GM12878 (cell line): Measurements from ENCODE around the gene HS3ST6. TPM values are rescaled to one million over a fixed set of nuclear protein-coding genes. Genes with fewer than 3 reads are reported as not detected.

Experiments used
- ATAC-seq: fragments of 200-7000 bp; cut with Tn5 transposase; 3 replicates; pipeline ENCODE4 v1.9.1; 2020; ENCODE audit warnings: mild to moderate bottlenecking, moderate library complexity
- BruUV-seq: library from RNA; stranded (reverse); fragments of 400-500 nt; replicated peaks from 2 replicates; lab custom pipeline; 2021; lab: Mats Ljungman, UMichigan
- CTCF ChIA-PET: fragments of 300-600 bp; sonication (Branson Sonifier 250); formaldehyde crosslinking; extraction: SDS; loops from one replicate; lab custom pipeline; 2021; ENCODE audit warnings: inconsistent platforms; lab: Yijun Ruan, JAX
- POLR2A ChIA-PET: fragments of 350-600 bp; formaldehyde crosslinking; extraction: SDS; loops from one replicate; lab custom pipeline; 2021; ENCODE audit warnings: inconsistent platforms; lab: Charles Lee
- RAD21 ChIA-PET: fragments of 300-600 bp; sonication (Branson Sonifier 250); formaldehyde crosslinking; loops from one replicate; lab custom pipeline; 2023; ENCODE audit warnings: antibody characterized with exemption; ENCODE audit not compliant: unreplicated experiment; lab: Charles Lee
- SMC1A ChIA-PET: fragments of 300-600 bp; sonication (Branson Sonifier 250); formaldehyde crosslinking; loops from one replicate; lab custom pipeline; 2023; ENCODE audit not compliant: unreplicated experiment, uncharacterized antibody; lab: Charles Lee
- DNase-seq: peaks from one replicate; pipeline ENCODE4 v3.0.0-alpha.2; 2011; ENCODE audit warnings: low read depth, low spot score
- FAIRE-seq: peaks from 3 replicates; lab custom pipeline; 2011; peaks lifted over from hg19 to GRCh38; lab: Jason Lieb, UNC
- H2AFZ ChIP-seq: 2 replicates; pipeline ENCODE4 v1.6.0; 2011; ENCODE audit warnings: low read depth, low read length, control low read depth; ENCODE audit not compliant: control insufficient read depth
- H3K27ac ChIP-seq: 2 replicates; pipeline ENCODE4 v1.5.1; 2011; ENCODE audit warnings: control low read depth; ENCODE audit not compliant: control insufficient read depth, insufficient read depth
- H3K27me3 ChIP-seq, 2 experiments: replicated peaks in 1 of 2; 2 replicates each; pipeline versions ENCODE4 v1.6.0 to v1.6.1; 2011; ENCODE audit warnings: low read length in 1 of 2; ENCODE audit not compliant: control insufficient read depth in 2 of 2, insufficient read depth in 2 of 2
- H3K36me3 ChIP-seq, 2 experiments: 2 replicates each; pipeline ENCODE4 v1.5.1; 2011; ENCODE audit warnings: low read length in 1 of 2; ENCODE audit not compliant: control insufficient read depth in 2 of 2, insufficient read depth in 2 of 2
- H3K4me1 ChIP-seq: 2 replicates; pipeline ENCODE4 v1.6.1; 2011; ENCODE audit warnings: mild to moderate bottlenecking, low read length, moderate library complexity, mixed read lengths; ENCODE audit not compliant: control insufficient read depth, insufficient read depth
- H3K4me2 ChIP-seq: 2 replicates; pipeline ENCODE4 v1.6.0; 2011; ENCODE audit warnings: control low read depth; ENCODE audit not compliant: control insufficient read depth, insufficient read depth
- H3K4me3 ChIP-seq: fragments of 200-600 bp; sonication (generic); 2 replicates; pipeline ENCODE4 v1.5.1; 2016
- H3K79me2 ChIP-seq: 2 replicates; pipeline ENCODE4 v1.6.0; 2011; ENCODE audit warnings: low read length; ENCODE audit not compliant: control insufficient read depth, insufficient read depth
- H3K9ac ChIP-seq: 2 replicates; pipeline ENCODE4 v1.8.0; 2011; ENCODE audit warnings: low read length, control low read depth, mixed read lengths; ENCODE audit not compliant: control insufficient read depth, insufficient read depth
- H3K9me3 ChIP-seq: replicated peaks from 3 replicates; pipeline ENCODE4 v1.5.1; 2011; ENCODE audit warnings: mild to moderate bottlenecking, low read length; ENCODE audit not compliant: control insufficient read depth, insufficient read depth
- H4K20me1 ChIP-seq: 2 replicates; pipeline ENCODE4 v1.6.0; 2011; ENCODE audit not compliant: control insufficient read depth, insufficient read depth
- POLR2AphosphoS5 ChIP-seq: IDR thresholded peaks from 2 replicates; pipeline ENCODE4 v1.6.1; 2011; ENCODE audit warnings: mild to moderate bottlenecking, low read length, inconsistent platforms
- WGBS: methylation state at CpG from one replicate; pipeline ENCODE4 v1.1.6; 2016; ENCODE audit warnings: low lambda C conversion rate; ENCODE audit not compliant: insufficient replicate concordance, insufficient coverage; ENCODE audit errors: missing lambda C conversion rate; 5-methylcytosine and 5-hydroxymethylcytosine counted together
- in situ Hi-C: fragments of 300-500 bp; cut with MboI; formaldehyde crosslinking; loops from 9 replicates; pipeline ENCODE4 v1.14.3; 2018; ENCODE audit warnings: mixed read lengths
- intact Hi-C: fragments of 100-400 bp; cut with micrococcal nuclease; formaldehyde crosslinking; loops from one replicate; pipeline ENCODE4 v1.14.2; 2022; ENCODE audit not compliant: unreplicated experiment
- polyA plus RNA-seq, 11 experiments: library from polyadenylated mRNA; depleted of rRNA in 4 of 11; unstranded in 6 of 11; stranded (reverse) in 5 of 11; fragments of >200 nt; fragmentation: Nextera tagmentation in 4 of 11; fragmentation: Illumina TruSeq in 1 of 11; extraction: Ambion mirVana in 4 of 11; extraction: Trizol in 1 of 11; gene quantifications; 1 replicate in 1 of 11; 2 replicates in 10 of 11; pipeline versions ENCODE4 v1.2.1 to v1.2.3, GENCODE V29; 2011 to 2016; ENCODE audit warnings: inconsistent platforms in 2 of 11, missing spikeins in 2 of 11, low read depth in 1 of 11
- total RNA-seq, 4 experiments: library from RNA; depleted of rRNA in 3 of 4; stranded (reverse); fragments of >200 nt in 3 of 4; fragmentation: Illumina TruSeq in 1 of 4; extraction: Trizol in 1 of 4; gene quantifications; 2 replicates each; pipeline versions ENCODE4 v1.2.1 to v1.2.3, GENCODE V29; 2013 to 2021
- TF ChIP-seq, protein P1 (sequence below): IDR thresholded peaks from 2 replicates; pipeline ENCODE4 v1.6.1; 2011; ENCODE audit warnings: low read depth, low read length, improper control_type of control experiment, borderline replicate concordance
- TF ChIP-seq, protein P2 (sequence below): fragments of 150-350 bp; IDR thresholded peaks from 2 replicates; pipeline ENCODE4 v1.6.1; 2016; ENCODE audit warnings: low read depth, low read length

Gene HS3ST6
- total and polyA plus RNA-seq, 10 of the 15 experiments (the other 5 are each of a cell fraction or from before 2014, with no cell fraction given) = not detected

- no peak overlapping the region for H3K4me2 ChIP-seq
- H3K9ac ChIP-seq = no peak overlapping the region
- intact Hi-C loops (no loop called here), in situ Hi-C loops (no loop called here)
- H3K9me3 ChIP-seq = no peaks in the 10 kb centered on the region
- no peak for DNase-seq
- FAIRE-seq = no peak
- CTCF ChIA-PET = interaction anchor here (1.0 kb wide), 1 partner anchor 178 kb away, joined by 3 read pairs; no protein-coding TSS in a partner anchor
- WGBS = 32% methylated on average over 5 of the region's 5 CpGs
- TF ChIP-seq, protein P1, sequence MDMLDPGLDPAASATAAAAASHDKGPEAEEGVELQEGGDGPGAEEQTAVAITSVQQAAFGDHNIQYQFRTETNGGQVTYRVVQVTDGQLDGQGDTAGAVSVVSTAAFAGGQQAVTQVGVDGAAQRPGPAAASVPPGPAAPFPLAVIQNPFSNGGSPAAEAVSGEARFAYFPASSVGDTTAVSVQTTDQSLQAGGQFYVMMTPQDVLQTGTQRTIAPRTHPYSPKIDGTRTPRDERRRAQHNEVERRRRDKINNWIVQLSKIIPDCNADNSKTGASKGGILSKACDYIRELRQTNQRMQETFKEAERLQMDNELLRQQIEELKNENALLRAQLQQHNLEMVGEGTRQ = no peak
- H3K27me3 ChIP-seq = no peaks in the 10 kb centered on the region; a peak in 1 of 4 replicates
- H2AFZ ChIP-seq = no peak overlapping the region
- H3K4me3 ChIP-seq = no peak overlapping the region
- no peak for ATAC-seq
- SMC1A ChIA-PET = no interaction called here
- no TSS peak for BruUV-seq
- POLR2A ChIA-PET = no interaction called here
- no peaks in the 10 kb centered on the region for H4K20me1 ChIP-seq
- no peak overlapping the region for H3K27ac ChIP-seq
- H3K79me2 ChIP-seq = no peaks in the 10 kb centered on the region
- RAD21 ChIA-PET = no interaction called here
- H3K36me3 ChIP-seq = no peaks in the 10 kb centered on the region
- H3K4me1 ChIP-seq = no peaks in the 10 kb centered on the region
Measured at GRCh38 chr16:1895068-1895467, 23.1 kb downstream of the HS3ST6 start.

DNA sequence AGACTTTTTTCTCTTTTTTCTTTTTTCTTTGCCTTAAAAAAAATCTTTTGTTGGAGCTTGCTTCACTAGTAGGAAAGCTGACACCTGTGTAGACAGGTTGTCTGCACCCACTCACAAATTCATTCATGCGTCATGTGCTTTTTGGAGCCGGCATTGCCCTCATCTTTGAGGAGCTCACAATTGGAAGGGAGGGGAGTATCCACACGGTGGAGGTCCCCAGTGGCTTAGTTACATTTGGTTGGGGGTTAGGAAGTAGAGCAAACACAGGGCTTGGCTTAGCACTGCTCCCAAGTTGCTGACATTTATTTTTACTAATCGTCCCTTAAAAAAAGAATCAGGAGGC lies 27.5 kb downstream of the HS3ST6 start:
- ChIA-PET CTCF (no interaction called here), SMC1A (interaction anchor here (0.6 kb wide), 1 partner anchor 30 kb away, joined by 3 read pairs; no protein-coding TSS in a partner anchor), RAD21 (no interaction called here)
- FAIRE-seq (no peak), ATAC-seq (no peak)
- no peak overlapping the region for H3K4me3 ChIP-seq
- no peak overlapping the region for H2AFZ ChIP-seq
- no peaks in the 10 kb centered on the region for H3K79me2 ChIP-seq
- in situ Hi-C loops (no loop called here), intact Hi-C loops (no loop called here)
- 32% methylated on average over 4 of the region's 4 CpGs for WGBS
- no TSS peak for BruUV-seq
- H3K27ac ChIP-seq = no peak overlapping the region
- H3K9me3 ChIP-seq = no peaks in the 10 kb centered on the region
- H3K27me3 ChIP-seq = no peaks in the 10 kb centered on the region; a peak in 2 of 4 replicates
- H3K36me3 ChIP-seq = no peaks in the 10 kb centered on the region
- TF ChIP-seq, protein P2, sequence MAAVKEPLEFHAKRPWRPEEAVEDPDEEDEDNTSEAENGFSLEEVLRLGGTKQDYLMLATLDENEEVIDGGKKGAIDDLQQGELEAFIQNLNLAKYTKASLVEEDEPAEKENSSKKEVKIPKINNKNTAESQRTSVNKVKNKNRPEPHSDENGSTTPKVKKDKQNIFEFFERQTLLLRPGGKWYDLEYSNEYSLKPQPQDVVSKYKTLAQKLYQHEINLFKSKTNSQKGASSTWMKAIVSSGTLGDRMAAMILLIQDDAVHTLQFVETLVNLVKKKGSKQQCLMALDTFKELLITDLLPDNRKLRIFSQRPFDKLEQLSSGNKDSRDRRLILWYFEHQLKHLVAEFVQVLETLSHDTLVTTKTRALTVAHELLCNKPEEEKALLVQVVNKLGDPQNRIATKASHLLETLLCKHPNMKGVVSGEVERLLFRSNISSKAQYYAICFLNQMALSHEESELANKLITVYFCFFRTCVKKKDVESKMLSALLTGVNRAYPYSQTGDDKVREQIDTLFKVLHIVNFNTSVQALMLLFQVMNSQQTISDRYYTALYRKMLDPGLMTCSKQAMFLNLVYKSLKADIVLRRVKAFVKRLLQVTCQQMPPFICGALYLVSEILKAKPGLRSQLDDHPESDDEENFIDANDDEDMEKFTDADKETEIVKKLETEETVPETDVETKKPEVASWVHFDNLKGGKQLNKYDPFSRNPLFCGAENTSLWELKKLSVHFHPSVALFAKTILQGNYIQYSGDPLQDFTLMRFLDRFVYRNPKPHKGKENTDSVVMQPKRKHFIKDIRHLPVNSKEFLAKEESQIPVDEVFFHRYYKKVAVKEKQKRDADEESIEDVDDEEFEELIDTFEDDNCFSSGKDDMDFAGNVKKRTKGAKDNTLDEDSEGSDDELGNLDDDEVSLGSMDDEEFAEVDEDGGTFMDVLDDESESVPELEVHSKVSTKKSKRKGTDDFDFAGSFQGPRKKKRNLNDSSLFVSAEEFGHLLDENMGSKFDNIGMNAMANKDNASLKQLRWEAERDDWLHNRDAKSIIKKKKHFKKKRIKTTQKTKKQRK = no peak
- TF ChIP-seq POLR2AphosphoS5 = no peak
- TF ChIP-seq, all 136 proteins: peak for 0
- Histone ChIP-seq H4K20me1 (no peaks in the 10 kb centered on the region), H3K4me2 (no peak overlapping the region), H3K4me1 (no peaks in the 10 kb centered on the region), H3K9ac (no peak overlapping the region)
- no peak for DNase-seq
- POLR2A ChIA-PET = no interaction called here
